Inflammatory macrophage treated with lipopolysaccharide for 4 hours (primary cell): ENCODE measurements around the gene TUBB4B.
"Not testable (repeated sequence)": the region's sequence is repeated elsewhere in the genome, so short reads cannot be mapped to it uniquely, and the experiment has no call there.

Experiments used
- DNase-seq: peaks from one replicate; pipeline ENCODE4 v3.0.0-alpha.2; 2020

Gene TUBB4B

GRCh38 chr9:137237759-137238726 is 3.0 kb upstream of the TUBB4B start:
- no peak for DNase-seq

GRCh38 chr9:137239541-137240200 is 1.4 kb upstream of the TUBB4B start:
- not testable (repeated sequence) for DNase-seq

GRCh38 chr9:137240318-137240840 is 708 bp upstream of the TUBB4B start:
- DNase-seq: peak; percentile 54

DNA sequence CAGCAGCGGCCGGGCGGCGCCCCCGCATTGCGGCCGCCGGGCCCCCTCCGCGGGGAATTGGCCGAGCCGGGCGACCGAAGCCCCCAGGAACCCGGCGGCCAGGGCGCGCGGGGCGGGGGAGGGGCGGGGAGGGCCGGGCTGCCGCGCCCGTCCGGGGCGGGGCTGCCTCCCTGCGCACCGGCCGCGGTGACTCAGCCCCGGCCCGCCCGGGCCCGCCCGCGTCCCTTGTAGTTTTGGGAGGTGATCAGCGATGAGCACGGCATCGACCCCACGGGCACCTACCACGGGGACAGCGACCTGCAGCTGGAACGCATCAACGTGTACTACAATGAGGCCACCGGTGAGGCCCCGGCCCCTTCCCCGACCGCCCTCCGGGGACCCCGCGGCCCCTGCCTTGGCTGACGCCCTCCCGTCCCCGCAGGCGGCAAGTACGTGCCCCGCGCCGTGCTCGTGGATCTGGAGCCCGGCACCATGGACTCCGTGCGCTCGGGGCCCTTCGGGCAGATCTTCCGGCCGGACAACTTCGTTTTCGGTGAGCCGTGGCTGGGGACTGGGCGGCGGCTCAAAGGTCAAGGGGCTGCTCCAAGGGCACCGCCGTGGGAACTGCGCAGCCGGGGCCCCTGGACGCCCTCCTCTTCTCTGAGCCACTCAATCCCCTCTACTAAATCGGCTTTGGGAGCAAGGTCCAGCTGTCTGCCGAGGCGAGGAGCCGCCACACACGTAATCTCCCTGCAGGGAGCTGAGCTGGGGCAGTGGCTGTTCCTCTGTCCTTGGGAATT is 592 bp downstream of the TUBB4B start:
- DNase-seq: peak; percentile 67

GRCh38 chr9:137242269-137243203 is 1.4 kb downstream of the TUBB4B start:
- no peak for DNase-seq

DNA sequence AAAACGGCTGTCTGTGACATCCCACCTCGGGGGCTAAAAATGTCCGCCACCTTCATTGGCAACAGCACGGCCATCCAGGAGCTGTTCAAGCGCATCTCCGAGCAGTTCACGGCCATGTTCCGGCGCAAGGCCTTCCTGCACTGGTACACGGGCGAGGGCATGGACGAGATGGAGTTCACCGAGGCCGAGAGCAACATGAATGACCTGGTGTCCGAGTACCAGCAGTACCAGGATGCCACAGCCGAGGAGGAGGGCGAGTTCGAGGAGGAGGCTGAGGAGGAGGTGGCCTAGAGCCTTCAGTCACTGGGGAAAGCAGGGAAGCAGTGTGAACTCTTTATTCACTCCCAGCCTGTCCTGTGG is 2.2 kb downstream of the TUBB4B start:
- DNase-seq: not testable (repeated sequence)

GRCh38 chr9:137243626-137244485 is 2.8 kb downstream of the TUBB4B start:
- DNase-seq: no peak

DNA sequence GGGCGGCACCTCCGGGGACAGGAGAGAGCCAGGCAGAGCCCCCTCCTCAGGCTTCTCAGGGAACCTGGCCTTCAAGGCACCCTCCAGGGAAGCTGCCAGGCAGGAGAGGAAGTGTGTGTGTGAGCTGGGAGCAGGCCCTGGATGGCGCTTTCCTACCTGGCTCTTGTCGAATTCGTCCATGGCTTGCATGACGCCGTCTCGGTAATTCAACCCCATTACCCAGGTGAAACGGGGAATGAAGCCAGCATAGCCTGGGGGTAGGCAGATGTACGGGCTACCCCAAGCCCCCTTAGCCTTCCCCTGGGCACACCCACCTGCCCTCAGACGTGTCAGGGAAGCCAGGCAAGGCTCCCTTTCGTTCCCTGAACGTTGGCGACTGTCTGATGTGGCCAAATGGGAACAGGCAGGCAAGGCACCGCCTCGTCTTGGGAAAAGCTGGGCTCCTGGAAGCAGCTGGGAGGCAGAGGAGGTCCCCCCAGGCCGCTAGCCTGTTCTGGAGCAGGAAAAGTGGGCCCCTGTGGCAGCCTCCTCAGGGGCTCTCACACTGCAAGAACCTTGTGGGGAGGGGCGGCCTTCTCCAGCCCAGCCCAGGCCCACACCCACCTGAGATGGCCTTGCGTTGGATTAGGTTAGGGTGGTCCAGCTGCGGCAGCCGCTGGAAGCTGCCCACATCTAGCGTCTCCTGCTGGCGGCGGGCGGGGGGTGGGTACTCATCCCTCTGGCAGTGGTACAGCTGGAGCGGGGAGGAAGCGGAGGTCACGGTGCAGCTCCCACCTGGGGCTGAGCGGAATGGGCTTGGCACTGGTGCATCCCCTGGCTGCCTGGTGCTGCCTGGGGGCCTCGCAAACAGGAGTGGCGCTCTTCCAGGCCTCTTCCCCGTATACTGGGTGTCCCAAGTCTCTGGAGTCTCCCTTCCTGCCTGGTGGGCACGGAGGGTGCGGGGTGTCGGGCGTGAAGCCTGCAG is 3.7 kb downstream of the TUBB4B start:
- DNase-seq: no peak

DNA sequence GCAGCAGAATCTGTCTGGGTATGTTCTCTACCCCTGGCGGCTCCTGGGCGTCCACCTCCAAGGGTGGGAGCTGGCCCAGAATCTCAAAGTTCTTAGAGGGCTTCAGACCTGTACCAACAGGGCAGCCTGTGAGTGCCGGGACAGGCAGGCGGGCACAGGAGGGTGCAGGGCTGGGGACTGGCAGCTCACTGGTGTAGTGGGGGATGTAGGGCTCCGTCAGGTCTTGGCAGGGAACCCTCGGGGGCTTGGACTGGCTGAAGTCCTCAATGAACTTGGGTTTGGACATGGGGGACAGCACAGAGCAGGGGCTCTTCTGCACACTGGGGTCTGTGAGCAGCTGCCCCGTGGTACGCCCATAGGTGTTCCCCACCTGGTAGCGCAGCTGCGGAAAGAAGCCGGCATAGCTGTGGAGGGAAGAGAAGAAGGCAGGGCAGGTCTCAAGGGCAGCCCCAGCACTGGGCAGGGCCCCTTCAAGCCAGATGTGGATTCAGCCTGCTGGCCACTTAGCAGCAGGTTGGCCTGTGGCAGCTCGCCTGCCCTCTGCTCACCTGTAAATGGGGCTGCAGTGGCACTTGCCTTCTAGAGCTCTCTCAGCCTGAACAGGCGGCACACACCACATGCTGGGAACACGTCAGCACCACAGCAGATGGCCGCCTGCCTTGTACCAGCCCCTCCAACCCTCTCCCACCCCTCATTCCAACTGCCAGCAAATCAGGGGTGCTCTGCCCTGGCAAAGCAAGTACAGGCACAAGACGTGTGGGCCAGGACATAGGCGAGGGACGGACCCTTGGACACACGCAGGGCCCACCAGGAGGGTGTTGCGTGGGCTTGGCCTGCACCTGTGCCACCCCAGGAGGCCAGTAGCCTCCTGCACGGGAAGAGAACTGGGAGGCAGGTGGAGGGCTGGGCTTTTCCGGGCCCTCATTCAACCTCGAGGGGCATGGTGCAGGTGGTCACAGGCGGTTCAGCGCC is 4.6 kb downstream of the TUBB4B start:
- DNase-seq: no peak

GRCh38 chr9:137247135-137247915 is 6.2 kb downstream of the TUBB4B start:
- no peak for DNase-seq

- DNase-seq: no peak
Measured at GRCh38 chr9:137247916-137248175, 6.8 kb downstream of the TUBB4B start.

DNA sequence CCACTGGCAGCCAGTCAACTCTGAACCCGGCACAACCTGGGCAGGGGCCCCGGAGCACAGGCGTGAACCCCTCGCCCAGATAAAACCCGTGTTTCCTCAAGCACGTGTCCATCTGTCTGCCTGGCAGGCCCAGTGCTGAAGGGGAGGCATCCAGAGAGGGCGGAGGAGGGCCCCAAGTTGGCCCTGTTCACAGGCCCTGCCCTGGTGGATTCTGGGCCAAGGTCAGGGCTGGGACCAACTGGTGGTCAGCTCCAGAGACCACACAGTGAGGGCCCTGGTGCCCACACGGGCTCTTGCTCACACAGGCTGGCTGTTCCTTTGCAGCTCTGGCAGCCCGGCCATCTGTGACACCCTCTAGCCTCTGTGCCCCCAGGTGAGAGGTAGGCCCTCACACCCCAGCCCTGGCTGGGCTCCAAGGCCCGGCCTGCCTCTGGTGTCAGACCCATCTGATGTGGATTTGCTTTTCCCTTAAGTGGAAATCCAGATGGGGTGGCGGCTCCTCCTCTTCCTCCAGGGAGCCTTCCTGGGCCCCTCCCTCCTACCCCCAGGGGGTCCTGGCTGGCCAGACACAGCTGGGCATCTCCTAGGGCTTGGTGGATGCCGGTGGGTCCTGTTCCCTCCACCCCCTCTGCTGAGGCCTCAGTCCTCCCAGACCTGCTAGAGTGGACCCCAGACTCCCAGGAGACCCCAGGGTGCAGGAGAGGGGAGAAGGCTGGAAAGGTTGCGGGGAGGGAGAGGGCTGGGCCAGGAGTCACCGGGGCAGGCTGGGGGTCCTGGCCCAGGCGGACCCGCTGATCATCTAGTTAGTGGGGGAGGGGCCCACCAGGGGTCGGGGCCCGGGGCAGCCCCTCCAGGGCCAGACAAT is 9.5 kb downstream of the TUBB4B start:
- DNase-seq: no peak

DNA sequence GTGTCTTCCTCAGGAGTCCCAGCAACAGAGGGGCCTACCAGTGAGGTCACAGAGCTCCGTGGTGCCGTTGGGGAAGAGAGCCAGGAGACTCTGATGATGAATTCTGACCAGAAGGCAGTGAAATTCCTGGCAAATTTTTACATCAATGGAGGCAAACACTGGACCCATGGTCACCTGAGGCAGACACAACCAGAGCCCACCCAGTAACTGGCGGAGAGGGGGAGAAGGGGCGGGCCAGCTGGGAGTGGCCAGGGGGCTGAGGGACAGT is 10.0 kb downstream of the TUBB4B start, which contains the start of gene STPG3:
TSS of gene STPG3 (plus strand) at position 93 of the 268 bp plus-strand sequence. CDS start at position 94, 1 bp downstream.
- no peak for DNase-seq

DNA sequence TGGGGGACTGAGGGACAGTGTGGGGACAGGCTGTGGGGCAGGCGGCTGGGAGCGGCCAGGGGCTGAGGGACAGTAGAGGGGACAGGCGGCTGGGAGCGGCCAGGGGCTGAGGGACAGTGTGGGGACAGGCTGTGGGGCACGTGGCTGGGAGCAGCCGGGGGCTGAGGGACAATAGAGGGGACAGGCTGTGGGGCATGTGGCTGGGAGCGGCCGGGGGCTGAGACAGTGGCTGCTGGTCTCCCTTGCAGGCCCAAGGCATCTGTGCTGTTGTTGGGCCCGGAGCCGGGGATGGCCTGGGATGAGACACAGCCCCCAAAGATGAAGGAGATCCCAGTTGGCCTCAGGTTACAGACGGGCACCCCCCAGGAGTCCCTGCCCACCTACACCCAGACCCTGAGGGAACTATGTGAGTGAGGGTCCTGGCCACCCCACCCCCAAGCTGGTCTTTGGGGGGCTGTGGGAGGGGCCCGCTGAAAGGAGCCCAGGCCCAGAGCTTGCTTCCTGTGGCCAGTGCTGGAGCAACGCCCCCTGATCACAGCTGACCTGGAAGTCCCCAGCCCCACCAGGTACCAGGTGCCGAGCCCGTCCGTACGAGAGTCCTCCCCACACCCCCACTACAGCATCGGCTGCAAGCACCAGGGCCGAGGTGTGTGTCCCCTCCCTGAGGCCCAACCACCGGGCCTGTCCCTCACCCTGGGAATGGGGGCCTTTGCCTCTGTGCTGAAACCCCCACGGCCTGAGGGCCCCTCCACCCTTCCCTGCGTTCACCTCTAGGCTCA is 10.6 kb downstream of the TUBB4B start:
- DNase-seq: no peak

- DNase-seq: no peak
Measured at GRCh38 chr9:137252555-137253506, 11.7 kb downstream of the TUBB4B start.
